A549 (cell line): ENCODE results near the gene CA9. TPM values are rescaled to one million over a fixed set of nuclear protein-coding genes. Genes with fewer than 3 reads are reported as not detected.

Experiments
- ATAC-seq, 2 experiments: fragments of 200-7000 bp in 1 of 2; fragments of >200 bp in 1 of 2; cut with Nextera tagmentation in 1 of 2; cut with Tn5 transposase in 1 of 2; 3 replicates each; pipeline versions ENCODE4 v1.8.0 to v1.9.1; 2018 to 2020; ENCODE audit warnings: mild to moderate bottlenecking in 1 of 2, moderate library complexity in 1 of 2
- CTCF ChIA-PET: fragments of 300-600 bp; sonication (Branson Sonifier 250); formaldehyde crosslinking; extraction: SDS; loops from one replicate; lab custom pipeline; 2021; ENCODE audit warnings: antibody characterized with exemption, inconsistent platforms; lab: Yijun Ruan, JAX
- POLR2A ChIA-PET: fragments of 350-600 bp; formaldehyde crosslinking; extraction: SDS; loops from one replicate; lab custom pipeline; 2021; ENCODE audit warnings: antibody characterized with exemption, inconsistent platforms; lab: Yijun Ruan, JAX
- DNase-seq, 2 experiments: peaks; one replicate each; pipeline versions ENCODE4 v3.0.0 to v3.0.0-alpha.2; 2011 to 2016; ENCODE audit warnings: low read depth in 1 of 2, low spot score in 1 of 2
- FAIRE-seq: peaks from 2 replicates; lab custom pipeline; 2011; peaks lifted over from hg19 to GRCh38; lab: Jason Lieb, UNC
- H3K27ac ChIP-seq, 2 experiments: fragments of >200 bp; sonication (Bioruptor Twin); formaldehyde crosslinking; 3 replicates each; pipeline ENCODE4 v1.5.1; 2016 to 2017
- H3K4me1 ChIP-seq: fragments of >200 bp; sonication (Bioruptor Twin); formaldehyde crosslinking; 3 replicates; pipeline ENCODE4 v1.6.1; 2016
- H3K4me2 ChIP-seq: fragments of >200 bp; sonication (Bioruptor Twin); formaldehyde crosslinking; 3 replicates; pipeline ENCODE4 v1.6.1; 2016
- H3K4me3 ChIP-seq: fragments of >200 bp; sonication (Bioruptor Twin); formaldehyde crosslinking; 3 replicates; pipeline ENCODE4 v1.5.1; 2016
- H3K9me3 ChIP-seq: fragments of >200 bp; sonication (Bioruptor Twin); formaldehyde crosslinking; 3 replicates; pipeline ENCODE4 v1.6.1; 2016
- CHD2 ChIP-seq: fragments of 150-350 bp; IDR thresholded peaks from 2 replicates; pipeline ENCODE4 v1.6.1; 2014; ENCODE audit warnings: low read length; ENCODE audit not compliant: partially characterized antibody
- CHD4 ChIP-seq: fragments of 200-600 bp; sonication (generic); IDR thresholded peaks from 2 replicates; pipeline ENCODE4 v1.6.1; 2016; ENCODE audit warnings: antibody characterized with exemption, mild to moderate bottlenecking, borderline replicate concordance
- EHF ChIP-seq: fragments of 250-450 bp; sonication (Bioruptor Pico); IDR thresholded peaks from 2 replicates; pipeline ENCODE4 v1.5.0; 2020; ENCODE audit warnings: mild to moderate bottlenecking
- EP300 ChIP-seq, 2 experiments: fragments of >200 bp; sonication (Bioruptor Twin); formaldehyde crosslinking; IDR thresholded peaks; 2 replicates in 1 of 2; 3 replicates in 1 of 2; pipeline ENCODE4 v1.6.1; 2016 to 2017
- FOSL2 ChIP-seq, 2 experiments: fragments of 450-650 bp in 1 of 2; fragments of >200 bp in 1 of 2; sonication (Bioruptor Twin) in 1 of 2; formaldehyde crosslinking; IDR thresholded peaks; 2 replicates each; pipeline versions ENCODE4 v1.5.0 to v1.6.1; 2016 to 2020; ENCODE audit warnings: mild to moderate bottlenecking in 1 of 2, moderate library complexity in 1 of 2
- GATA3 ChIP-seq: IDR thresholded peaks from 2 replicates; pipeline ENCODE4 v1.6.1; 2012; ENCODE audit warnings: borderline replicate concordance
- HEYL ChIP-seq: fragments of 250-450 bp; sonication (Bioruptor Pico); IDR thresholded peaks from 2 replicates; pipeline ENCODE4 v1.8.0; 2021; ENCODE audit warnings: mild to moderate bottlenecking, moderate library complexity
- HOXA7 ChIP-seq: fragments of 250-450 bp; sonication (Bioruptor Pico); IDR thresholded peaks from 2 replicates; pipeline ENCODE4 v1.5.0; 2020; ENCODE audit warnings: mild to moderate bottlenecking, moderate library complexity
- HOXB13 ChIP-seq: fragments of 250-450 bp; sonication (Bioruptor Pico); IDR thresholded peaks from 2 replicates; pipeline ENCODE4 v1.5.0; 2020; ENCODE audit warnings: low read depth, mild to moderate bottlenecking, moderate library complexity
- JUNB ChIP-seq: fragments of >200 bp; sonication (Bioruptor Twin); formaldehyde crosslinking; IDR thresholded peaks from 2 replicates; pipeline ENCODE4 v1.6.1; 2016
- KDM1A ChIP-seq: fragments of 200-600 bp; sonication (generic); IDR thresholded peaks from 2 replicates; pipeline ENCODE4 v1.6.1; 2016; ENCODE audit warnings: low read depth, mild to moderate bottlenecking
- KDM5A ChIP-seq: fragments of 200-600 bp; sonication (generic); IDR thresholded peaks from 2 replicates; pipeline ENCODE4 v1.6.1; 2016; ENCODE audit warnings: antibody characterized with exemption, mild to moderate bottlenecking
- MAZ ChIP-seq: fragments of 150-350 bp; IDR thresholded peaks from 2 replicates; pipeline ENCODE4 v1.6.1; 2014; ENCODE audit warnings: antibody characterized with exemption, low read depth, low read length, borderline replicate concordance
- NFE2L2 ChIP-seq: fragments of 150-350 bp; conservative IDR thresholded peaks from 2 replicates; pipeline ENCODE4 v1.6.1; 2014; ENCODE audit warnings: low read length
- NPAS2 ChIP-seq: fragments of 250-450 bp; sonication (Bioruptor Pico); IDR thresholded peaks from 2 replicates; pipeline ENCODE4 v1.8.0; 2022; ENCODE audit warnings: mild to moderate bottlenecking, moderate library complexity, borderline replicate concordance
- PHF8 ChIP-seq: fragments of 200-600 bp; sonication (generic); IDR thresholded peaks from 2 replicates; pipeline ENCODE4 v1.6.1; 2016; ENCODE audit warnings: low read depth, mild to moderate bottlenecking, antibody characterized with exemption, moderate library complexity, borderline replicate concordance
- POLR2A ChIP-seq: IDR thresholded peaks from 2 replicates; pipeline ENCODE4 v1.6.1; 2012; ENCODE audit warnings: mild to moderate bottlenecking, low read length
- POLR2AphosphoS2 ChIP-seq: conservative IDR thresholded peaks from 2 replicates; pipeline ENCODE4 v1.6.1; 2012; ENCODE audit warnings: low read length, improper control_type of control experiment, inconsistent platforms
- RARB ChIP-seq: fragments of 250-450 bp; sonication (Bioruptor Pico); IDR thresholded peaks from 2 replicates; pipeline ENCODE4 v1.8.0; 2021; ENCODE audit warnings: mild to moderate bottlenecking, moderate library complexity
- SMC3 ChIP-seq: fragments of >200 bp; sonication (Bioruptor Twin); formaldehyde crosslinking; IDR thresholded peaks from 3 replicates; pipeline ENCODE4 v1.6.1; 2018; ENCODE audit warnings: inconsistent platforms
- TP53 ChIP-seq: fragments of 250-450 bp; sonication (Bioruptor Pico); IDR thresholded peaks from 2 replicates; pipeline ENCODE4 v1.5.0; 2021; ENCODE audit warnings: mild to moderate bottlenecking, moderate library complexity
- ZC3H11A ChIP-seq: fragments of 450-650 bp; IDR thresholded peaks from 2 replicates; pipeline ENCODE4 v1.6.1; 2014; ENCODE audit warnings: antibody characterized with exemption, mild to moderate bottlenecking
- ZNF302 ChIP-seq: fragments of 250-450 bp; sonication (Bioruptor Pico); IDR thresholded peaks from 2 replicates; pipeline ENCODE4 v1.9.0; 2021; ENCODE audit warnings: inconsistent platforms, mild to moderate bottlenecking, moderate library complexity
- ZSCAN20 ChIP-seq: fragments of 250-450 bp; sonication (Bioruptor Pico); IDR thresholded peaks from 2 replicates; pipeline ENCODE4 v1.8.0; 2022; ENCODE audit warnings: mild to moderate bottlenecking, moderate library complexity
- WGBS: methylation state at CpG from one replicate; pipeline ENCODE4 v1.1.6; 2017; ENCODE audit errors: missing lambda C conversion rate; 5-methylcytosine and 5-hydroxymethylcytosine counted together
- polyA plus RNA-seq, 4 experiments: library from polyadenylated mRNA; depleted of rRNA in 3 of 4; stranded (reverse); fragments of >200 nt; fragmentation: RNase III in 1 of 4; extraction: RNeasy Plus Mini Kit Qiagen cat#74134 plus additional on column Dnase treatment in 1 of 4; gene quantifications; 2 replicates in 3 of 4; 3 replicates in 1 of 4; pipeline ENCODE4 v1.2.3, GENCODE V29; 2011 to 2017
- TF ChIP-seq, protein P1 (sequence below): IDR thresholded peaks from 2 replicates; pipeline ENCODE4 v1.6.1; 2012; ENCODE audit warnings: low read depth, borderline replicate concordance
- TF ChIP-seq, protein P2 (sequence below): fragments of 250-450 bp; sonication (Bioruptor Pico); IDR thresholded peaks from 2 replicates; pipeline ENCODE4 v1.5.0; 2020; ENCODE audit warnings: low read depth, mild to moderate bottlenecking, moderate library complexity
- TF ChIP-seq, protein P3 (sequence below): fragments of >200 bp; sonication (Bioruptor Twin); formaldehyde crosslinking; IDR thresholded peaks from 3 replicates; pipeline ENCODE4 v1.5.1; 2016
- TF ChIP-seq, protein P4 (sequence below): fragments of >200 bp; sonication (Bioruptor Twin); formaldehyde crosslinking; IDR thresholded peaks from 2 replicates; pipeline ENCODE4 v1.6.1; 2016
- TF ChIP-seq, protein P5 (sequence below): fragments of 200-600 bp; sonication (generic); IDR thresholded peaks from 2 replicates; pipeline ENCODE4 v1.6.1; 2016; ENCODE audit warnings: antibody characterized with exemption, mild to moderate bottlenecking, moderate library complexity

The CA9 gene
- polyA plus RNA-seq, 2 of the 4 experiments (the other 2 are of a cell fraction): 4.5 to 16.3 TPM

DNA sequence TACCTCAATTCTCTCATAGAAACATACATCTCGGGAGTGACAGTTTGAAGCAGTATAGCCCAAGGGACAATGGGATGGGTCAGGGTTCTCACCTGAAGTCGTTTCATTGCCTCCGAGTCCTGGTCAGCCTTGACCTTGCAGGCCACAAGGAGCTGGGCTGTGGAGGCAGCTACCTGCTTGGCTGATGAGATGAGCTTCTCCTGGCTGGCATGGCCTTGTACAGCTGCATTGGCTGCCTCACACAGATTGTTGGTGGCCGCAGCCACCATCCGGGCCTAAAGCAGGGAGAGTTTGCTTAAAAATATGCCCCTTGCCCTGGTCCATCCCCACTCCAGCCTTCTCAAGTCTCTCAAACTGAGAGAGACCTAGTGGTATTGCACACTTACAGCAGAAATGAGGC lies 24.5 kb downstream of the CA9 start:
- Histone ChIP-seq H3K4me3 (no peak overlapping the region), H3K27ac (no peak overlapping the region), H3K4me2 (no peak overlapping the region), H3K4me1 (peaks cover 14% of the 10 kb centered on the region), H3K9me3 (no peaks in the 10 kb centered on the region)
- FAIRE-seq (no peak), DNase-seq (no peak), ATAC-seq (no peak)
- TF ChIP-seq HOXA7 (CRISPR knock-in tag): no peak
- no peak for TF ChIP-seq RARB (CRISPR knock-in tag)
- TF ChIP-seq NFE2L2: no peak
- TF ChIP-seq HOXB13 (CRISPR knock-in tag): no peak
- no peak for TF ChIP-seq NPAS2
- TF ChIP-seq FOSL2 (IDR thresholded peaks at IDR 0.05): no peak
- no peak for TF ChIP-seq FOSL2 (CRISPR knock-in tag; IDR thresholded peaks at IDR 0.05)
- TF ChIP-seq EP300 (IDR thresholded peaks at IDR 0.05): no peak
- no peak for TF ChIP-seq HEYL (CRISPR knock-in tag)
- TF ChIP-seq POLR2A: no peak
- TF ChIP-seq, protein P1, sequence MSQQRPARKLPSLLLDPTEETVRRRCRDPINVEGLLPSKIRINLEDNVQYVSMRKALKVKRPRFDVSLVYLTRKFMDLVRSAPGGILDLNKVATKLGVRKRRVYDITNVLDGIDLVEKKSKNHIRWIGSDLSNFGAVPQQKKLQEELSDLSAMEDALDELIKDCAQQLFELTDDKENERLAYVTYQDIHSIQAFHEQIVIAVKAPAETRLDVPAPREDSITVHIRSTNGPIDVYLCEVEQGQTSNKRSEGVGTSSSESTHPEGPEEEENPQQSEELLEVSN: no peak
- TF ChIP-seq, protein P2, sequence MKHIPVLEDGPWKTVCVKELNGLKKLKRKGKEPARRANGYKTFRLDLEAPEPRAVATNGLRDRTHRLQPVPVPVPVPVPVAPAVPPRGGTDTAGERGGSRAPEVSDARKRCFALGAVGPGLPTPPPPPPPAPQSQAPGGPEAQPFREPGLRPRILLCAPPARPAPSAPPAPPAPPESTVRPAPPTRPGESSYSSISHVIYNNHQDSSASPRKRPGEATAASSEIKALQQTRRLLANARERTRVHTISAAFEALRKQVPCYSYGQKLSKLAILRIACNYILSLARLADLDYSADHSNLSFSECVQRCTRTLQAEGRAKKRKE (CRISPR knock-in tag): no peak
- no peak for TF ChIP-seq GATA3
- no peak for TF ChIP-seq TP53 (CRISPR knock-in tag)
- TF ChIP-seq ZSCAN20 (CRISPR knock-in tag): no peak
- no peak for TF ChIP-seq MAZ
- TF ChIP-seq, protein P3, sequence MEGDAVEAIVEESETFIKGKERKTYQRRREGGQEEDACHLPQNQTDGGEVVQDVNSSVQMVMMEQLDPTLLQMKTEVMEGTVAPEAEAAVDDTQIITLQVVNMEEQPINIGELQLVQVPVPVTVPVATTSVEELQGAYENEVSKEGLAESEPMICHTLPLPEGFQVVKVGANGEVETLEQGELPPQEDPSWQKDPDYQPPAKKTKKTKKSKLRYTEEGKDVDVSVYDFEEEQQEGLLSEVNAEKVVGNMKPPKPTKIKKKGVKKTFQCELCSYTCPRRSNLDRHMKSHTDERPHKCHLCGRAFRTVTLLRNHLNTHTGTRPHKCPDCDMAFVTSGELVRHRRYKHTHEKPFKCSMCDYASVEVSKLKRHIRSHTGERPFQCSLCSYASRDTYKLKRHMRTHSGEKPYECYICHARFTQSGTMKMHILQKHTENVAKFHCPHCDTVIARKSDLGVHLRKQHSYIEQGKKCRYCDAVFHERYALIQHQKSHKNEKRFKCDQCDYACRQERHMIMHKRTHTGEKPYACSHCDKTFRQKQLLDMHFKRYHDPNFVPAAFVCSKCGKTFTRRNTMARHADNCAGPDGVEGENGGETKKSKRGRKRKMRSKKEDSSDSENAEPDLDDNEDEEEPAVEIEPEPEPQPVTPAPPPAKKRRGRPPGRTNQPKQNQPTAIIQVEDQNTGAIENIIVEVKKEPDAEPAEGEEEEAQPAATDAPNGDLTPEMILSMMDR: no peak
- no peak for TF ChIP-seq KDM1A
- TF ChIP-seq, protein P4, sequence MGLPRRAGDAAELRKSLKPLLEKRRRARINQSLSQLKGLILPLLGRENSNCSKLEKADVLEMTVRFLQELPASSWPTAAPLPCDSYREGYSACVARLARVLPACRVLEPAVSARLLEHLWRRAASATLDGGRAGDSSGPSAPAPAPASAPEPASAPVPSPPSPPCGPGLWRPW: no peak
- TF ChIP-seq JUNB: no peak
- ChIA-PET POLR2A (no interaction called here), CTCF (interaction anchor here (0.9 to 32.5 kb wide), 6 partner anchors 8 to 87 kb away, joined by 3 to 758 read pairs (median 67); partner anchors contain the start of genes ARHGEF39, CA9, CCDC107 and CREB3)
- WGBS: 88% methylated on average over 4 of the region's 5 CpGs

DNA sequence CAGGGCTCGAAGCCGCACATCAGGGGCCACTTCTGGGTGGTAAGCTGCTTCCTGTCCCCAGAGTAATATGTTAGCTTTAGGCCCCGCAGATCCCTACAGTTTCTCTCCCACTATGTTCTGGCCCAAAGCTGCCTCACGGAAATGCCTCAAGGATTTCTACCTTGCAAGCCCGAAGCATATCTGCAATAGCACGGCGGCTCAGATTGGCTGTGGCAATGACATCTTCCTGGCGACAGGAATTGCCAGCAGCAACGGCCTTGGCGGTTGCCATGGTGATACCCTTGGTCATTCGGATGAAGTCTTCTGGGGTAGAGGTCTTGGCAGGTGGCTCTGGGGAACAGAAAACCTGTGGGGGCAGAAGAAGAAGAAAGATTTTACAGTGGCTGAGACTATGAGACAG lies 26.3 kb downstream of the CA9 start:
- no peak overlapping the region for H3K4me2 ChIP-seq
- POLR2A ChIA-PET: no interaction called here
- CTCF ChIA-PET: interaction anchor here (1.1 to 32.5 kb wide), 5 partner anchors 18 to 53 kb away, joined by 3 to 758 read pairs (median 7); partner anchors contain the start of genes CCDC107, CREB3, RMRP and TLN1
- no peaks in the 10 kb centered on the region for H3K9me3 ChIP-seq
- H3K4me3 ChIP-seq: no peak overlapping the region
- H3K4me1 ChIP-seq: peaks cover 14% of the 10 kb centered on the region
- DNase-seq (no peak), ATAC-seq (no peak), FAIRE-seq (no peak)
- WGBS: 94% methylated on average over 11 of the region's 11 CpGs
- TF ChIP-seq CHD2 (no peak), JUNB (no peak), KDM5A (no peak), EHF (no peak), POLR2AphosphoS2 (no peak), NFE2L2 (no peak), FOSL2 (IDR thresholded peaks at IDR 0.05) (no peak), FOSL2 (CRISPR knock-in tag; IDR thresholded peaks at IDR 0.05) (no peak), HEYL (CRISPR knock-in tag) (no peak), PHF8 (no peak), ZNF302 (no peak), CHD4 (no peak), SMC3 (no peak), MAZ (no peak), ZC3H11A (no peak)
- TF ChIP-seq, protein P2 (CRISPR knock-in tag): no peak
- TF ChIP-seq, protein P5, sequence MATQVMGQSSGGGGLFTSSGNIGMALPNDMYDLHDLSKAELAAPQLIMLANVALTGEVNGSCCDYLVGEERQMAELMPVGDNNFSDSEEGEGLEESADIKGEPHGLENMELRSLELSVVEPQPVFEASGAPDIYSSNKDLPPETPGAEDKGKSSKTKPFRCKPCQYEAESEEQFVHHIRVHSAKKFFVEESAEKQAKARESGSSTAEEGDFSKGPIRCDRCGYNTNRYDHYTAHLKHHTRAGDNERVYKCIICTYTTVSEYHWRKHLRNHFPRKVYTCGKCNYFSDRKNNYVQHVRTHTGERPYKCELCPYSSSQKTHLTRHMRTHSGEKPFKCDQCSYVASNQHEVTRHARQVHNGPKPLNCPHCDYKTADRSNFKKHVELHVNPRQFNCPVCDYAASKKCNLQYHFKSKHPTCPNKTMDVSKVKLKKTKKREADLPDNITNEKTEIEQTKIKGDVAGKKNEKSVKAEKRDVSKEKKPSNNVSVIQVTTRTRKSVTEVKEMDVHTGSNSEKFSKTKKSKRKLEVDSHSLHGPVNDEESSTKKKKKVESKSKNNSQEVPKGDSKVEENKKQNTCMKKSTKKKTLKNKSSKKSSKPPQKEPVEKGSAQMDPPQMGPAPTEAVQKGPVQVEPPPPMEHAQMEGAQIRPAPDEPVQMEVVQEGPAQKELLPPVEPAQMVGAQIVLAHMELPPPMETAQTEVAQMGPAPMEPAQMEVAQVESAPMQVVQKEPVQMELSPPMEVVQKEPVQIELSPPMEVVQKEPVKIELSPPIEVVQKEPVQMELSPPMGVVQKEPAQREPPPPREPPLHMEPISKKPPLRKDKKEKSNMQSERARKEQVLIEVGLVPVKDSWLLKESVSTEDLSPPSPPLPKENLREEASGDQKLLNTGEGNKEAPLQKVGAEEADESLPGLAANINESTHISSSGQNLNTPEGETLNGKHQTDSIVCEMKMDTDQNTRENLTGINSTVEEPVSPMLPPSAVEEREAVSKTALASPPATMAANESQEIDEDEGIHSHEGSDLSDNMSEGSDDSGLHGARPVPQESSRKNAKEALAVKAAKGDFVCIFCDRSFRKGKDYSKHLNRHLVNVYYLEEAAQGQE: no peak
- TF ChIP-seq, protein P4: no peak
- no peak overlapping the region for H3K27ac ChIP-seq
